Fibroblast of lung (primary cell): ENCODE measurements around the gene ZDHHC1. TPM values are rescaled to one million over a fixed set of nuclear protein-coding genes. Genes with fewer than 3 reads are reported as not detected.

Experiments
- DNase-seq, 2 donors: peaks; one replicate each; pipeline versions ENCODE4 v3.0.0 to v3.0.0-alpha.2; 2010; ENCODE audit warnings: low read depth in 2 of 2
- H2AFZ ChIP-seq: 2 replicates; pipeline ENCODE4 v1.5.1; 2012; ENCODE audit warnings: low read length, control low read depth, inconsistent platforms
- H3K27ac ChIP-seq: 2 replicates; pipeline ENCODE4 v1.5.1; 2011; ENCODE audit warnings: low read length, control low read depth; ENCODE audit not compliant: insufficient read depth
- H3K27me3 ChIP-seq: 2 replicates; pipeline ENCODE4 v1.5.1; 2011; ENCODE audit warnings: mild to moderate bottlenecking, low read length; ENCODE audit not compliant: control insufficient read depth, insufficient read depth
- H3K36me3 ChIP-seq: 2 replicates; pipeline ENCODE4 v1.5.1; 2011; ENCODE audit warnings: low read length; ENCODE audit not compliant: control insufficient read depth, insufficient read depth
- H3K4me1 ChIP-seq: 2 replicates; pipeline ENCODE4 v1.5.1; 2011; ENCODE audit warnings: low read length; ENCODE audit not compliant: control insufficient read depth, insufficient read depth; ENCODE audit errors: extremely low read depth
- H3K4me2 ChIP-seq: 2 replicates; pipeline ENCODE4 v1.5.1; 2011; ENCODE audit warnings: low read length, control low read depth; ENCODE audit not compliant: insufficient read depth; ENCODE audit errors: extremely low read depth
- H3K4me3 ChIP-seq, 4 experiments: fragments of 200-600 bp in 1 of 4; sonication (generic) in 1 of 4; replicated peaks in 1 of 4; 2 replicates each; pipeline ENCODE4 v1.5.1; 2011 to 2016; ENCODE audit warnings: low read length in 4 of 4, low read depth in 3 of 4, mild to moderate bottlenecking in 3 of 4, control low read depth in 2 of 4, inconsistent platforms in 1 of 4, mixed read lengths in 1 of 4; ENCODE audit not compliant: insufficient read depth in 1 of 4; ENCODE audit errors: control extremely low read depth in 1 of 4
- H3K79me2 ChIP-seq: 2 replicates; pipeline ENCODE4 v1.5.1; 2012; ENCODE audit warnings: mild to moderate bottlenecking, low read length, inconsistent platforms; ENCODE audit not compliant: control insufficient read depth, insufficient read depth
- H3K9ac ChIP-seq: 2 replicates; pipeline ENCODE4 v1.5.1; 2011; ENCODE audit warnings: mild to moderate bottlenecking, low read length, control low read depth; ENCODE audit not compliant: insufficient read depth
- H3K9me3 ChIP-seq: 2 replicates; pipeline ENCODE4 v1.5.1; 2012; ENCODE audit warnings: low read depth, low read length; ENCODE audit not compliant: control insufficient read depth, insufficient read depth
- H4K20me1 ChIP-seq: 2 replicates; pipeline ENCODE4 v1.5.1; 2011; ENCODE audit warnings: low read length; ENCODE audit not compliant: control insufficient read depth, insufficient read depth; ENCODE audit errors: extremely low read depth
- EZH2 ChIP-seq: IDR thresholded peaks from 2 replicates; pipeline ENCODE4 v1.5.1; 2012; ENCODE audit warnings: low read length, control low read depth, mild to moderate bottlenecking; ENCODE audit errors: missing control alignments
- polyA plus RNA-seq, 2 donors: library from polyadenylated mRNA; depleted of rRNA in 1 of 2; stranded (reverse) in 1 of 2; unstranded in 1 of 2; fragments of >200 nt; gene quantifications; 2 replicates each; pipeline ENCODE4 v1.2.1, GENCODE V29; 2011 to 2012; ENCODE audit warnings: missing spikeins in 1 of 2
- total RNA-seq: library from RNA; depleted of rRNA; stranded (reverse); fragments of >200 nt; gene quantifications from 2 replicates; pipeline ENCODE4 v1.2.1, GENCODE V29; 2014
- TF ChIP-seq, protein P1 (sequence below), 2 donors: IDR thresholded peaks in 1 of 2; conservative IDR thresholded peaks in 1 of 2; 1 replicate in 1 of 2; 2 replicates in 1 of 2; pipeline ENCODE4 v1.5.1; 2011 to 2012; ENCODE audit warnings: low read length in 2 of 2, control low read depth in 1 of 2, inconsistent platforms in 1 of 2, low read depth in 1 of 2, mild to moderate bottlenecking in 1 of 2

ZDHHC1 gene
- total and polyA plus RNA-seq, 2 donors (not counting 1 experiment from before 2014, with no cell fraction given): 2.7 to 6.4 TPM

GRCh38 chr16:67441271-67441753 is 25.0 kb upstream of the ZDHHC1 start:
- no peaks in the 10 kb centered on the region for H3K27me3 ChIP-seq
- no peak for DNase-seq
- H3K9me3 ChIP-seq: no peaks in the 10 kb centered on the region
- H3K4me1 ChIP-seq: peaks cover 16% of the 10 kb centered on the region
- no peak overlapping the region for H3K4me3 ChIP-seq
- peaks cover 14% of the 10 kb centered on the region for H3K36me3 ChIP-seq
- H4K20me1 ChIP-seq: no peaks in the 10 kb centered on the region
- no peak for TF ChIP-seq EZH2
- H3K27ac ChIP-seq: no peak overlapping the region
- H3K79me2 ChIP-seq: no peaks in the 10 kb centered on the region
- H3K4me2 ChIP-seq: no peak overlapping the region
- no peak overlapping the region for H2AFZ ChIP-seq
- no peak overlapping the region for H3K9ac ChIP-seq

GRCh38 chr16:67438824-67439393 is 22.6 kb upstream of the ZDHHC1 start:
- Histone ChIP-seq H3K36me3 (peaks cover 11% of the 10 kb centered on the region), H3K27ac (no peak overlapping the region), H4K20me1 (no peaks in the 10 kb centered on the region), H3K27me3 (no peaks in the 10 kb centered on the region), H3K4me2 (no peak overlapping the region), H3K4me1 (peaks cover 5% of the 10 kb centered on the region), H3K4me3 (no peak overlapping the region), H3K79me2 (no peaks in the 10 kb centered on the region), H3K9me3 (no peaks in the 10 kb centered on the region), H3K9ac (no peak overlapping the region), H2AFZ (no peak overlapping the region)
- DNase-seq: no peak
- TF ChIP-seq EZH2: no peak

GRCh38 chr16:67438098-67438791 is 22.0 kb upstream of the ZDHHC1 start:
- Histone ChIP-seq H4K20me1 (no peaks in the 10 kb centered on the region), H3K79me2 (no peaks in the 10 kb centered on the region), H3K27me3 (no peaks in the 10 kb centered on the region), H3K4me1 (peaks cover 2% of the 10 kb centered on the region), H3K36me3 (peaks cover 11% of the 10 kb centered on the region), H3K4me2 (no peak overlapping the region), H3K9me3 (no peaks in the 10 kb centered on the region), H3K9ac (no peak overlapping the region), H3K4me3 (no peak overlapping the region), H2AFZ (no peak overlapping the region), H3K27ac (no peak overlapping the region)
- TF ChIP-seq, protein P1, sequence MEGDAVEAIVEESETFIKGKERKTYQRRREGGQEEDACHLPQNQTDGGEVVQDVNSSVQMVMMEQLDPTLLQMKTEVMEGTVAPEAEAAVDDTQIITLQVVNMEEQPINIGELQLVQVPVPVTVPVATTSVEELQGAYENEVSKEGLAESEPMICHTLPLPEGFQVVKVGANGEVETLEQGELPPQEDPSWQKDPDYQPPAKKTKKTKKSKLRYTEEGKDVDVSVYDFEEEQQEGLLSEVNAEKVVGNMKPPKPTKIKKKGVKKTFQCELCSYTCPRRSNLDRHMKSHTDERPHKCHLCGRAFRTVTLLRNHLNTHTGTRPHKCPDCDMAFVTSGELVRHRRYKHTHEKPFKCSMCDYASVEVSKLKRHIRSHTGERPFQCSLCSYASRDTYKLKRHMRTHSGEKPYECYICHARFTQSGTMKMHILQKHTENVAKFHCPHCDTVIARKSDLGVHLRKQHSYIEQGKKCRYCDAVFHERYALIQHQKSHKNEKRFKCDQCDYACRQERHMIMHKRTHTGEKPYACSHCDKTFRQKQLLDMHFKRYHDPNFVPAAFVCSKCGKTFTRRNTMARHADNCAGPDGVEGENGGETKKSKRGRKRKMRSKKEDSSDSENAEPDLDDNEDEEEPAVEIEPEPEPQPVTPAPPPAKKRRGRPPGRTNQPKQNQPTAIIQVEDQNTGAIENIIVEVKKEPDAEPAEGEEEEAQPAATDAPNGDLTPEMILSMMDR (conservative IDR thresholded peaks at IDR 0.05 in 1 of 2, IDR thresholded peaks at IDR 0.05 in 1 of 2; ENCODE audit: low read depth in 1 of 2, low read length in 2 of 2): no peak
- no peak for DNase-seq

DNA sequence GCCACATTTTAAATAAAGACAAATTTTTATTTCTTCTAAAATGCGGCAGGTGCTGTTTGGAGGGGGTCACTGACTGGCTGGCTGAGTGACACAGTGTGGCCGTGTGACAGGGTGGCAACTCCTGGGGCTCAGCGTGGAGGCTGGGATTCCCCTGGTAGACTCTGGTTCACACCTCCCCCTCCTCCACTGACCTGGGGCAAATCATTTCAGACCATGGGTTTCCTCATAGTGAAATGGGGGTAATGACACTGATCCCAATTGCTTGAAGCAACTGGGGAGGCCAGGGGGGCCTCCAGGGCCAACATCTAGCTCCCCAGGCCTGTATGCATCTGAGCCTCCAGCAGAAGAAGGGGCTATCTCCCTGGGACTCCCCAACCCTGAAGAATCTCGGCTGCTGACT is 21.2 kb upstream of the ZDHHC1 start:
- Histone ChIP-seq H3K4me1 (no peaks in the 10 kb centered on the region), H3K79me2 (no peaks in the 10 kb centered on the region), H3K27ac (no peak overlapping the region), H3K4me2 (no peak overlapping the region), H3K27me3 (no peaks in the 10 kb centered on the region), H2AFZ (no peak overlapping the region), H3K4me3 (no peak overlapping the region), H3K9me3 (no peaks in the 10 kb centered on the region), H3K36me3 (peaks cover 10% of the 10 kb centered on the region), H3K9ac (no peak overlapping the region), H4K20me1 (no peaks in the 10 kb centered on the region)
- TF ChIP-seq EZH2: no peak
- TF ChIP-seq, protein P1 (conservative IDR thresholded peaks at IDR 0.05 in 1 of 2, IDR thresholded peaks at IDR 0.05 in 1 of 2; ENCODE audit: low read depth in 1 of 2, low read length in 2 of 2): no peak
- no peak for DNase-seq
